TTC549 (cell line): ENCODE results near the gene PTGR3.
"Not testable (repeated sequence)": the region's sequence is repeated elsewhere in the genome, so short reads cannot be mapped to it uniquely, and the experiment has no call there.

Source experiments
- FAIRE-seq: peaks from 2 replicates; lab custom pipeline; 2012; peaks lifted over from hg19 to GRCh38; lab: Jason Lieb, UNC

PTGR3 gene

GRCh38 chr18:75202696-75203365 lies 6.1 kb downstream of the PTGR3 start:
- no peak for FAIRE-seq

- no peak for FAIRE-seq
Observed at GRCh38 chr18:75201282-75202270, 7.4 kb downstream of the PTGR3 start.

GRCh38 chr18:75200605-75201280 lies 8.2 kb downstream of the PTGR3 start:
- no peak for FAIRE-seq

DNA sequence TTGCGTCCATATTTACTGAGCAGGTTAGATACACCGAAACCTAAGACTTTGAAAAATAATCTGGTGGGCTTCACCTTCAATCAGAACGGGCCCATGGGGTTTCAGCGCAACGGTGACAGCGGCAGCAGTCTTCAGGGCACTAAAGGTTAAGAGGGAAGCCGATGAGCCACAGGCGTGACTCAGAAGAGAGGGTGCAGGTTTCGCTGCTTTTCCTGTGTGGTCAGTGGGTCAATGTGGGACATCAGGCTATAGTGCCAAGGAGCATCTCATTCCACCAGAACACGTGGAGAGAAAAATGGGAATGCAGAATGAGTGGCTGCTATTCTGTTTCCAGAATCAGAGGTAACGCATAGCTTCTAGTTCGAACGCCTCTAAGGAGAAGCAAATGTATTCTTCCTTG lies 8.9 kb downstream of the PTGR3 start:
- FAIRE-seq, result no peak

- no peak for FAIRE-seq
Observed at GRCh38 chr18:75199327-75199726, 9.6 kb downstream of the PTGR3 start.

DNA sequence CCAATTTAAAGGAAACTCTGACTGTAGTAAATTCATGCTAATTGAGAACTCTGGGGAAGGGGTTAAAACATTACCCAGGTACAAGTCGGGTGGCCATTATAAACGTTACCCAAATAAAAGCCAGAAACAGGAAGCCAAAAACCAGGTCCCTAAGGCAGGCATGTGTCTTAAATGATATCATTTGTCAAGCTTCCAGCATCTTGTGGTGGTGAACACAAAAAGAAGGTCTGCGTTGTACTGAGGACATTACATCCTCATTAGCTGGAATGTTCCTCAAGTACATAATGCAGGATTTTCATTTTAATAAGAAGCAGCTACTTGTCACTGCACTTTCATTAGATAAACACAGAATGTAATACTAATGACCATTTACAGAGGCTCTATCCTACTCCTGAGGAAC lies 10.9 kb downstream of the PTGR3 start:
- FAIRE-seq, result no peak

- FAIRE-seq, result no peak
Observed at GRCh38 chr18:75192899-75193298, 16.0 kb downstream of the PTGR3 start.

DNA sequence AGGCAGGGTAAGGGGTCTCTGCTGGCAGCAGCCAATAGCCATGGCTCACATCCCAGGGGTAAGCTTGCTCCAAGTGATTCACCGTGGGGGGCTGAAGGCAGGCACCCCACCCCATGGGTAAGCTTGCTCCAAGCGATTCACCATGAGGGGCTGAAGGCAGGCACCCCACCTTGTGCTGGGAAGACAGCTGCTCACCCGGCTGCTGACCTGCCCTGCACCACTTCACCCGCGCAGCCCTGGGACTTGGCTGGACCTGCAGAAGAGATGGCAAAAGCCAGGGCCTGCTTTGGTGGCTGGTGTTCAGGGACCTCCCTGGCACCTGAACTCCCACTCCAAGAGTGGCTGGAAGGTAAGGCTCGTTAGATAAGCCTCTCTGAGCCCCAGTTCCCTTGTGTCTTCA lies 19.2 kb downstream of the PTGR3 start:
- no peak for FAIRE-seq

DNA sequence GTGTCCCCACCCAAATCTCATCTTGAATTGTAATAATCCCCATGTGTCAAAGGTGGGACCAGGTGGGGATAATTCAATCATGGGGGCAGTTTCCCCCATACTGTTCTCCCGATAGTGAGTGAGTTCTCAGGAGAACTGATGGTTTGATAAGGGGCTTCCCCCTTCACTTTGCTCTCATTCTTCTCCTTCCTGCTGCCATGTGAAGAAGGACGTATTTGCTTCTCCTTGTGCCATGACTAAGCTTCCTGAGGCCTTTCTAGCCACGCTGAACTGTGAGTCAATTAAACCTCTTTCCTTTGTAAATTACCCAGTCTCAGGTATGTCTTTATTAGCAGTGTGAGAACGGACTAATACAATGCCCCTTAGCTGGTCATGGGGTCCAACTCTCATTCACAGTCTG lies 21.2 kb downstream of the PTGR3 start:
- not testable (repeated sequence) for FAIRE-seq

- FAIRE-seq, result no peak
Observed at GRCh38 chr18:75185460-75185859, 23.5 kb downstream of the PTGR3 start.

- FAIRE-seq, result no peak
Observed at GRCh38 chr18:75183973-75184493, 24.9 kb downstream of the PTGR3 start.

DNA sequence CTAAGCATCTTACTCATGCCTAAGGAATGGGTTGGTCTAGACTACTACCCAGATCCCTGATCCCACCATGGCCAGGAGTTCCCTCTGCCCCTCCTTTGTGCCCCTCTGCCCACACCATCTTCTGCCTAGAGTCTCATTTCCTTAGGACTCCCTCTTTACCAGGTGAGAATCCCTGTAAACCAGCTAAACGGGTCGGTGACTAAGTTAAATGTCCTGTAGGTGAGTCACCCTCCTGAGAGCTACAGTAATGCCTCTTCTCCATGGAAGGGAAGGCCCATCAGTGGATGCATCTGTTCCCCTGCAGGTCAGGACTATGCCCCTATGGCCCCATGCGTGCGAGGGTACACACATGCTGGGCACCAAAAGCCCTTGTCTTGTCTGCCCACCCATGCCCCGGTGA lies 25.4 kb downstream of the PTGR3 start:
- no peak for FAIRE-seq

DNA sequence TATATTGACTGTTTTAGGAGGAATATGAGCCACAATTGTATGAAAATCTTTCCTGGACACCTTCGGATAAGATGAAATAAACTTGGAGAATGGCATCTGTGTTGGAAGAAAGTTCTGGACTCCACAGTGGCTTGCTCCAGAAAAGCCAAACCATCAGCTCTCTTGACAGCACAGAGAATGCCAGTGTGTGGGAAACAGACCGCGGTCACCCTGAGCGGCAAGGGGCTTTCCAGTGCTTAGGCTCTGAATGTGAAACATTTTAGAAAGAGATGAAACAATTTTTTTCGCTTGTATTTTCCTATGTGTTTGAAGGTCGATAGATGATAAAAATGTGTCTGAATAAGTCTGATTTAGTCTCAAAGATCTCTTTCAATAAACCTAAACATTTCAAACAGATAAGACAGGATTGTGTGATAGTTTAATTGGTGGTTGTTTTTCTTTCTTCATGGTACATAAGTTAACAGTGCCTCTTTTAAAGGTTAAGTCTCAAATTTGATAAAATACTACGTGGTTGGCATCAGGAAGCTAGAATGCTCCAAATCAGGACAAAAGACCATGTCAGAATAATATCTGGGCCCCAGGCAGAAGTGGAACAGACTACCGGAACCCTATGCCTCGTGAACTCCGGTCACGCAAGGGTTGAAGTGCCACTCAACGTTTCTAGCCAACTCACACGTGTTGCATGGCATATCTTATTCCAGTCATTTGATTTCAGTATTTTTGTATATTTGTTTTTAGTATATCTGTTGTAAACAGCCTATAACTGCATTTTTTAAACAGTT lies 28.9 kb downstream of the PTGR3 start:
- no peak for FAIRE-seq

DNA sequence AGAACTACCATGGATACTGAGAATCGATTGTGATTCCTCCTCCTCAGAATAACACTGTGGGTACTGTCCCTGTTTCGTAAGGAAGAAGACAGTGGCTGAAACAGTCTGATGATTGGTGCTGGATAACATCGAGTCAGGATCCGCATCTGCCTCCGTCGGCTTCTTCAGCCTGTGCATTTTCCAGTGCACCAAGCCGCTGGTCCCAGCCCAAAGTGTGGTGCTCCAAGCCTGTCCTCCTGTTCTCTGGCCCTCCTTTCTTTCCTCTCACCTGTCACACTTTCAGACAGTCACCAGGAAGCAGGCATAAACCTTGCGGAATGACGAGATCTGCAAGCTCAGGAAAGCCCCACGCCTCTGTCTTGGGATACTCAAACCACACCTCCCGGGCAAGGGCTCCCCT lies 30.6 kb downstream of the PTGR3 start:
- FAIRE-seq, result no peak

- FAIRE-seq, result no peak
Observed at GRCh38 chr18:75176849-75177248, 32.1 kb downstream of the PTGR3 start.

DNA sequence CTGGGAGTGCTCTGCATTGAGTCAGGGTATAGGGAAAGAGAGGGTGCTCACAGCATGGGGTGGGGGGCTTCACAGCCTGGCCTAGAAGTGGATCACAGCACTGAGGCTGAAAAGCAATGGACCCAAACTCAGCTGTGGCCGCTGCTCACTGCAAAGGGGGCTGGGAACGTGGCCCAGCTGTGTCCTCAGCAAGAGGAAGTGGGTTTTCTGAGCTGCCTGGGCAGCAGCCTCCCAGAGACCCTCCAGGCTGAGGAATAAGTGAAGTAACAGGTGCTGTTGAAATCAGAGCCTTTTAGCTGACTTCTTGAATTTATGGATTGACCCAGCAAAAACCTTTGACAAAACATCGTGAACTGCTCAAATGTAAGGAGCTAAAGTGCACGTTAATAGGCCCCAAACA lies 35.2 kb downstream of the PTGR3 start:
- FAIRE-seq, result no peak

DNA sequence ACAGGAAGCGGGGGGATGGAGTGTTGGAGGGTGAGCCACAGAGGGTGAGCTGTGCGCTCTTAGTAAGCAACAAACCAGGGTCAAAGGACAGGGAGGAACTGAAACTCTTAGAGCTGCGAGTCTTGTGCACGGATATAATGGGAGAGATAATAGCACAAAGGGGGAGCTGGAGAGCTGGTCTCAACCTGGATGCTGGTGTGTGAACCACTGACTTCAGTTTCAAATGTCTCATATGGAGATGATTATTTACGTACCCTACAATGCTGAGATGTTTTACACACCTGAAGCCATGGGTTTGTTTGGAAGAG lies 35.9 kb downstream of the PTGR3 start:
- FAIRE-seq, result no peak

GRCh38 chr18:75172299-75173124 lies 36.4 kb downstream of the PTGR3 start:
- FAIRE-seq, result no peak

DNA sequence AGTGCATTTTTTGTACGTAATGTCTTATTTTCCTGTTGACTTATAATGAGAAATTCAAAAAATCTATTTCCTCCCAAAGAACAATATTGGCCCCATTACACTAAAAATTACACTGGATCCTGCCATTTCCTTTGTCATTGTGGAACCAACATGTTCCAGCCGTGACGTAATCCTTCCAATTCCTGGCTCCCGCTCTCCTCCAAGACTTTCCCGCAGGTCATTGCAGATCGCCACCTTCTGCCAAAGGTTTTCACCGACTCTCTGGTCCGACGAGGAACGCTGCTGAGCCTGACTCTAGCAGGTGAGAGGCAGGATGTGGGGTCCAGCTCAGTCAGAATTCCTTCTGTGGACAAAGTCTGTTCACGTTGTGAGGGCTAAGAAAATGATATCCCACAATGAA lies 38.0 kb downstream of the PTGR3 start:
- no peak for FAIRE-seq

- FAIRE-seq, result no peak
Observed at GRCh38 chr18:75170022-75170789, 38.7 kb downstream of the PTGR3 start.
